H1 (cell line): ENCODE measurements around the gene RGCC. TPM values are rescaled to one million over a fixed set of nuclear protein-coding genes. Genes with fewer than 3 reads are reported as not detected.
"Not testable (repeated sequence)": the region's sequence is repeated elsewhere in the genome, so short reads cannot be mapped to it uniquely, and the experiment has no call there.

Experiments used
- CTCF ChIA-PET: fragments of 300-600 bp; sonication (Branson Sonifier 250); formaldehyde crosslinking; loops from one replicate; lab custom pipeline; 2021; ENCODE audit not compliant: partially characterized antibody; lab: Charles Lee
- POLR2A ChIA-PET: fragments of 300-600 bp; sonication (Branson Sonifier 250); formaldehyde crosslinking; loops from one replicate; lab custom pipeline; 2021; ENCODE audit warnings: inconsistent platforms; ENCODE audit not compliant: partially characterized antibody; lab: Charles Lee
- DNase-seq, 2 experiments: peaks; one replicate each; pipeline versions ENCODE4 v3.0.0 to v3.0.0-alpha.2; 2010 to 2022; ENCODE audit warnings: low spot score in 2 of 2, low read depth in 1 of 2, mixed read lengths in 1 of 2
- FAIRE-seq: peaks from 2 replicates; lab custom pipeline; 2011; peaks lifted over from hg19 to GRCh38; lab: Jason Lieb, UNC
- H2AFZ ChIP-seq: 2 replicates; pipeline ENCODE4 v1.8.1; 2012; ENCODE audit warnings: low read length, inconsistent platforms
- H2AK5ac ChIP-seq: 2 replicates; pipeline ENCODE4 v1.6.1; 2013; ENCODE audit warnings: low read depth, low read length
- H2BK120ac ChIP-seq: replicated peaks from 2 replicates; pipeline ENCODE3; 2013; ENCODE audit warnings: low read depth, low read length, inconsistent platforms
- H2BK12ac ChIP-seq: 2 replicates; pipeline ENCODE4 v1.6.1; 2013; ENCODE audit warnings: low read depth, low read length
- H2BK15ac ChIP-seq: 2 replicates; pipeline ENCODE4 v1.6.1; 2013; ENCODE audit warnings: low read length
- H2BK20ac ChIP-seq: 2 replicates; pipeline ENCODE4 v1.6.1; 2013; ENCODE audit warnings: low read length
- H2BK5ac ChIP-seq: 2 replicates; pipeline ENCODE4 v1.6.1; 2013; ENCODE audit warnings: low read depth, low read length
- H3K14ac ChIP-seq: 2 replicates; pipeline ENCODE4 v1.6.1; 2013; ENCODE audit warnings: inconsistent platforms; ENCODE audit not compliant: insufficient read length
- H3K18ac ChIP-seq: 2 replicates; pipeline ENCODE4 v1.6.1; 2013; ENCODE audit warnings: low read length; ENCODE audit errors: extremely low read depth
- H3K23ac ChIP-seq: 2 replicates; pipeline ENCODE4 v1.6.1; 2013; ENCODE audit warnings: inconsistent platforms; ENCODE audit not compliant: insufficient read length
- H3K23me2 ChIP-seq: 2 replicates; pipeline ENCODE4 v1.6.1; 2013; ENCODE audit warnings: low read depth, low read length
- H3K27ac ChIP-seq: 2 replicates; pipeline ENCODE4 v1.6.1; 2011; ENCODE audit warnings: low read depth, low read length, inconsistent platforms
- H3K27me3 ChIP-seq, 4 experiments: replicated peaks in 1 of 4; 1 replicate in 1 of 4; 2 replicates in 3 of 4; pipeline versions ENCODE4 v1.6.1 to v1.8.1; 2011 to 2013; ENCODE audit warnings: low read length in 3 of 4, mild to moderate bottlenecking in 3 of 4, inconsistent platforms in 2 of 4, mixed read lengths in 2 of 4, moderate library complexity in 1 of 4; ENCODE audit not compliant: control insufficient read depth in 3 of 4, insufficient read depth in 3 of 4; ENCODE audit errors: extremely low read depth in 1 of 4
- H3K36me3 ChIP-seq, 4 experiments: 2 replicates each; pipeline versions ENCODE4 v1.6.1 to v1.8.1; 2011 to 2013; ENCODE audit warnings: mild to moderate bottlenecking in 4 of 4, low read length in 3 of 4, moderate library complexity in 2 of 4, control low read depth in 1 of 4, inconsistent platforms in 1 of 4; ENCODE audit not compliant: insufficient read depth in 4 of 4, control insufficient read depth in 2 of 4
- H3K4ac ChIP-seq: replicated peaks from 2 replicates; pipeline ENCODE3; 2013; ENCODE audit warnings: low read length, low read depth, mixed read lengths, inconsistent platforms; ENCODE audit not compliant: insufficient read length
- H3K4me1 ChIP-seq, 4 experiments: replicated peaks in 1 of 4; 1 replicate in 1 of 4; 2 replicates in 3 of 4; pipeline versions ENCODE4 v1.6.1 to v1.8.1; 2011 to 2013; ENCODE audit warnings: low read length in 3 of 4, inconsistent platforms in 2 of 4, mixed read lengths in 1 of 4; ENCODE audit not compliant: insufficient read depth in 4 of 4, control insufficient read depth in 3 of 4
- H3K4me2 ChIP-seq, 2 experiments: 2 replicates each; pipeline versions ENCODE4 v1.6.1 to v1.8.1; 2011 to 2013; ENCODE audit warnings: low read depth in 2 of 2, low read length in 2 of 2, control low read depth in 1 of 2, inconsistent platforms in 1 of 2, mild to moderate bottlenecking in 1 of 2; ENCODE audit not compliant: insufficient read depth in 1 of 2
- H3K4me3 ChIP-seq, 4 experiments: fragments of 200-600, 300-600 bp in 1 of 4; sonication (generic), shearing (Covaris generic), sonication (Bioruptor Twin) in 1 of 4; 2 replicates each; pipeline versions ENCODE4 v1.5.1 to v1.8.1; 2011 to 2016; ENCODE audit warnings: low read length in 4 of 4, low read depth in 3 of 4, control low read depth in 2 of 4, inconsistent platforms in 2 of 4, mild to moderate bottlenecking in 2 of 4, mixed read lengths in 1 of 4, moderate library complexity in 1 of 4; ENCODE audit not compliant: insufficient read depth in 2 of 4; ENCODE audit errors: extremely low read depth in 1 of 4
- H3K56ac ChIP-seq: replicated peaks from 2 replicates; pipeline ENCODE3; 2013; ENCODE audit warnings: low read depth, mild to moderate bottlenecking, mixed read lengths, low read length, inconsistent platforms; ENCODE audit not compliant: insufficient read length
- H3K79me1 ChIP-seq: 2 replicates; pipeline ENCODE4 v1.6.1; 2013; ENCODE audit warnings: low read depth, low read length, control low read depth
- H3K79me2 ChIP-seq, 2 experiments: 2 replicates each; pipeline versions ENCODE4 v1.6.1 to v1.8.1; 2012 to 2013; ENCODE audit warnings: low read length in 2 of 2, mild to moderate bottlenecking in 2 of 2, inconsistent platforms in 1 of 2; ENCODE audit not compliant: insufficient read depth in 2 of 2, control insufficient read depth in 1 of 2
- H3K9ac ChIP-seq, 4 experiments: replicated peaks in 1 of 4; 1 replicate in 1 of 4; 2 replicates in 3 of 4; pipeline versions ENCODE4 v1.6.1 to v1.8.1; 2011 to 2013; ENCODE audit warnings: low read depth in 3 of 4, low read length in 3 of 4, control low read depth in 2 of 4, mild to moderate bottlenecking in 2 of 4, moderate library complexity in 2 of 4, inconsistent platforms in 1 of 4; ENCODE audit errors: extremely low read depth in 1 of 4
- H3K9me3 ChIP-seq, 2 experiments: 2 replicates each; pipeline versions ENCODE4 v1.6.1 to v1.8.1; 2012 to 2013; ENCODE audit warnings: mild to moderate bottlenecking in 2 of 2, moderate library complexity in 2 of 2, control low read depth in 1 of 2, inconsistent platforms in 1 of 2, low read depth in 1 of 2, low read length in 1 of 2, mixed read lengths in 1 of 2; ENCODE audit not compliant: insufficient read depth in 2 of 2
- H4K20me1 ChIP-seq, 2 experiments: replicated peaks in 1 of 2; 2 replicates each; pipeline versions ENCODE3 to v1.8.1; 2011 to 2013; ENCODE audit warnings: inconsistent platforms in 2 of 2, low read length in 2 of 2, mild to moderate bottlenecking in 1 of 2; ENCODE audit not compliant: insufficient read depth in 2 of 2, control insufficient read depth in 1 of 2
- H4K5ac ChIP-seq: 2 replicates; pipeline ENCODE4 v1.6.1; 2013; ENCODE audit warnings: low read length, low read depth, mixed read lengths, inconsistent platforms; ENCODE audit not compliant: insufficient read length
- H4K8ac ChIP-seq: 2 replicates; pipeline ENCODE4 v1.8.0; 2013; ENCODE audit warnings: mild to moderate bottlenecking, moderate library complexity, low read length, inconsistent platforms; ENCODE audit not compliant: insufficient read depth; ENCODE audit errors: extremely low read depth
- H4K91ac ChIP-seq: replicated peaks from 2 replicates; pipeline ENCODE3; 2013; ENCODE audit warnings: low read length, mixed read lengths, inconsistent platforms; ENCODE audit not compliant: insufficient read length
- WGBS, 2 experiments: shearing (Covaris generic) in 1 of 2; methylation state at CpG; one replicate each; pipeline versions ENCODE4 v1.1.6 to v1.1.7; 2013 to 2015; ENCODE audit warnings: low lambda C conversion rate in 2 of 2, mixed read lengths in 2 of 2, inconsistent platforms in 1 of 2, low coverage in 1 of 2, missing lambda C conversion rate in 1 of 2; ENCODE audit not compliant: insufficient replicate concordance in 2 of 2, insufficient coverage in 1 of 2, insufficient read length in 1 of 2; ENCODE audit errors: extremely low coverage in 1 of 2, missing lambda C conversion rate in 1 of 2; 5-methylcytosine and 5-hydroxymethylcytosine counted together
- polyA plus RNA-seq, 7 experiments: library from polyadenylated mRNA; depleted of rRNA in 3 of 7; stranded (reverse) in 5 of 7; unstranded in 2 of 7; fragments of >200 nt in 5 of 7; fragments of 200-250 nt in 2 of 7; gene quantifications; 1 replicate in 5 of 7; 2 replicates in 1 of 7; 4 replicates in 1 of 7; pipeline versions ENCODE4 v1.2.1 to v1.2.3, GENCODE V29; 2011 to 2013; ENCODE audit warnings: missing spikeins in 2 of 7, mixed read lengths in 2 of 7
- total RNA-seq: library from RNA; stranded (reverse); fragmentation: NEBNext Ultra II Directional; extraction: Animal tissue kit (Norgen Biotek cat#: 25700); gene quantifications from 2 replicates; pipeline ENCODE4 v1.2.1, GENCODE V29; 2021

The RGCC gene
- total and polyA plus RNA-seq, 2 of the 8 experiments (the other 6 are each of a cell fraction or from before 2014, with no cell fraction given): 0.41 TPM; not detected in 1

- FAIRE-seq, DNase-seq: not testable (repeated sequence)
- WGBS, 2 experiments: 75% methylated on average over 7 of the region's 7 CpGs; no CpG with 5 or more reads in 1 of the 2 experiments
These were observed 35.4 kb upstream of the RGCC start for GRCh38 chr13:41421983-41422382.

GRCh38 chr13:41423259-41423658 lies 34.1 kb upstream of the RGCC start:
- H3K18ac ChIP-seq: not testable (repeated sequence)
- 77% methylated on average over 13 of the region's 13 CpGs; no CpG with 5 or more reads in 1 of the 2 experiments for WGBS, 2 experiments

More at GRCh38 chr13:41421983-41422382, 35.4 kb upstream of the RGCC start:
- H3K4me1 ChIP-seq, H3K14ac ChIP-seq, H4K20me1 ChIP-seq, H2BK20ac ChIP-seq, H4K5ac ChIP-seq, H3K27ac ChIP-seq, H3K9me3 ChIP-seq, H3K23ac ChIP-seq, H2AFZ ChIP-seq, H4K8ac ChIP-seq, H3K23me2 ChIP-seq, H2BK120ac ChIP-seq, H3K4ac ChIP-seq, H2BK5ac ChIP-seq, H4K91ac ChIP-seq, H3K4me3 ChIP-seq, H3K27me3 ChIP-seq, H3K56ac ChIP-seq, H3K79me1 ChIP-seq, H3K18ac ChIP-seq, H3K36me3 ChIP-seq, H3K79me2 ChIP-seq, H2BK15ac ChIP-seq, H2AK5ac ChIP-seq, POLR2A ChIA-PET, H3K4me2 ChIP-seq, H2BK12ac ChIP-seq, H3K9ac ChIP-seq: not testable (repeated sequence)
- CTCF ChIA-PET: interaction anchor here (1.7 kb wide), 1 partner anchor 16 kb away, joined by 7 read pairs; no protein-coding TSS in a partner anchor

More at GRCh38 chr13:41423259-41423658, 34.1 kb upstream of the RGCC start:
- H2AK5ac ChIP-seq, H2BK120ac ChIP-seq, H3K23ac ChIP-seq, DNase-seq, H3K9me3 ChIP-seq, H4K8ac ChIP-seq, H3K4me3 ChIP-seq, H2AFZ ChIP-seq, H3K79me2 ChIP-seq, H4K20me1 ChIP-seq, H3K56ac ChIP-seq, H3K27ac ChIP-seq, POLR2A ChIA-PET, H3K4me2 ChIP-seq, H3K27me3 ChIP-seq, H4K91ac ChIP-seq, H3K23me2 ChIP-seq, H2BK5ac ChIP-seq, H3K4ac ChIP-seq, H4K5ac ChIP-seq, H2BK12ac ChIP-seq, H3K79me1 ChIP-seq, H3K36me3 ChIP-seq, H3K14ac ChIP-seq, H3K4me1 ChIP-seq, H3K9ac ChIP-seq, H2BK15ac ChIP-seq, FAIRE-seq, H2BK20ac ChIP-seq: not testable (repeated sequence)
- CTCF ChIA-PET: interaction anchor here (0.8 to 2.2 kb wide), 5 partner anchors 10 to 227 kb away, joined by 3 to 7 read pairs (median 3); no protein-coding TSS in a partner anchor
